PC-3 (cell line): ENCODE measurements around the gene NFYC.

Experiments used
- EZH2 ChIP-seq: fragments of 300-600 bp; sonication (generic); IDR thresholded peaks from one replicate; pipeline ENCODE4 v1.6.1; 2017; ENCODE audit warnings: antibody characterized with exemption, mild to moderate bottlenecking, low read length; ENCODE audit not compliant: unreplicated experiment
- TF ChIP-seq, protein P1 (sequence below): fragments of 300-600 bp; sonication (generic); conservative IDR thresholded peaks from 2 replicates; pipeline ENCODE4 v1.5.1; 2017; ENCODE audit warnings: antibody characterized with exemption, low read depth, mild to moderate bottlenecking, low read length

DNA sequence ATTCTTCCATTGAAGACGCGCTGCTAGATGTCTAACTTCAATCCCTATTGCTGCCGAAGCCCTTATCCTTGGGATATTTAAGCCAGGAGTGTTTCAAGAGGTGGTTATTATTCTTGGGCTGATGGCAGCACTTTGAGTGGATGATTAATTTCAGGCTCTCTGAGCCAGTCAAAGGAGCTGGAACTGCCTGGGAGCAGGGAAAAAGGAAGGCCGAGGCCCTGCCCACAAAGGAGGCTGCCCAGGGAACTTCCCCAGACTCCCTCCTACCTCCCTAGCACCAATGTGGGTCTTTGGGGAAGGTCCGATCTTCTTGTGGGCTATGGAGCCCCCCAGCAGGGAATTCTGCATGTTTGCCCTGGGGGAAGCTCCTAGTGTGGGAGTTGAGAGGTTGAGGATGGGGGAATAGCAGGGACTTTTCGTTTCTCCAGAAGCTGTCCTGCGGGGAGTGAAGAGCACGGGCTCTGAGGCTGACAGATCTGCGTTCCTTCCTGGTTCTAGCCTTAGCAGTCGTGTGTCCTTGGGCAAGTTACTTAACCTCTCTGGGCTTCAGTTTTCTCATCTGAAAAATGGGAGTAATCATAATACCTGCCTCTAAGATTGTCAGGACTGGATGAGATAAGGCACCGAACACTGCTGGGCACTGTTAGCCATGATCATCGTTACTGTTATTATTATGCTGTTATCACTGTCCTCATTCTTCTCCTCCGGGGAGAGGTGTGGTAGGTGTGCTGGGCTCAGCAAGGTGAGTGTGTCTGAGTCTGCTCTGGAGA lies 98.3 kb downstream of the NFYC start:
- TF ChIP-seq, protein P1, sequence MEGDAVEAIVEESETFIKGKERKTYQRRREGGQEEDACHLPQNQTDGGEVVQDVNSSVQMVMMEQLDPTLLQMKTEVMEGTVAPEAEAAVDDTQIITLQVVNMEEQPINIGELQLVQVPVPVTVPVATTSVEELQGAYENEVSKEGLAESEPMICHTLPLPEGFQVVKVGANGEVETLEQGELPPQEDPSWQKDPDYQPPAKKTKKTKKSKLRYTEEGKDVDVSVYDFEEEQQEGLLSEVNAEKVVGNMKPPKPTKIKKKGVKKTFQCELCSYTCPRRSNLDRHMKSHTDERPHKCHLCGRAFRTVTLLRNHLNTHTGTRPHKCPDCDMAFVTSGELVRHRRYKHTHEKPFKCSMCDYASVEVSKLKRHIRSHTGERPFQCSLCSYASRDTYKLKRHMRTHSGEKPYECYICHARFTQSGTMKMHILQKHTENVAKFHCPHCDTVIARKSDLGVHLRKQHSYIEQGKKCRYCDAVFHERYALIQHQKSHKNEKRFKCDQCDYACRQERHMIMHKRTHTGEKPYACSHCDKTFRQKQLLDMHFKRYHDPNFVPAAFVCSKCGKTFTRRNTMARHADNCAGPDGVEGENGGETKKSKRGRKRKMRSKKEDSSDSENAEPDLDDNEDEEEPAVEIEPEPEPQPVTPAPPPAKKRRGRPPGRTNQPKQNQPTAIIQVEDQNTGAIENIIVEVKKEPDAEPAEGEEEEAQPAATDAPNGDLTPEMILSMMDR: no peak
- TF ChIP-seq EZH2: no peak
